HEK293 (cell line): ENCODE measurements around the gene MYL6B.

Experiments
- CTCF ChIA-PET: fragments of 350-600 bp; formaldehyde crosslinking; extraction: SDS; loops from one replicate; lab custom pipeline; 2021; ENCODE audit warnings: antibody characterized with exemption; lab: Yijun Ruan, JAX
- POLR2A ChIA-PET: fragments of 300-600 bp; formaldehyde crosslinking; extraction: SDS; loops from one replicate; lab custom pipeline; 2020; ENCODE audit warnings: antibody characterized with exemption, inconsistent platforms; lab: Yijun Ruan, JAX
- H3K27ac ChIP-seq: fragments of 200-500 bp; sonication (Bioruptor generic); 2 replicates; pipeline ENCODE4 v1.5.1; 2014; ENCODE audit warnings: low read depth, low read length, control low read depth, inconsistent platforms; ENCODE audit errors: extremely low read depth
- H3K36me3 ChIP-seq, 2 experiments: fragments of 200-500 bp in 1 of 2; sonication (Bioruptor generic) in 1 of 2; 1 replicate in 1 of 2; 2 replicates in 1 of 2; pipeline ENCODE4 v1.5.1; 2014 to 2017; ENCODE audit warnings: inconsistent platforms in 2 of 2, low read length in 2 of 2; ENCODE audit not compliant: control insufficient read depth in 2 of 2, insufficient read depth in 1 of 2
- H3K4me1 ChIP-seq: fragments of 200-500 bp; sonication (Bioruptor generic); 2 replicates; pipeline ENCODE4 v1.5.1; 2014; ENCODE audit warnings: mild to moderate bottlenecking, low read length, inconsistent platforms; ENCODE audit not compliant: control insufficient read depth, insufficient read depth
- H3K4me3 ChIP-seq: 2 replicates; pipeline ENCODE4 v1.5.1; 2011; ENCODE audit warnings: low read depth, mild to moderate bottlenecking, control low read depth, low read length, moderate library complexity
- H3K9me3 ChIP-seq: fragments of 200-500 bp; sonication (Bioruptor generic); 2 replicates; pipeline ENCODE4 v1.5.1; 2014; ENCODE audit warnings: low read depth, low read length, inconsistent platforms; ENCODE audit not compliant: control insufficient read depth, insufficient read depth
- BCL11B ChIP-seq: fragments of 450-650 bp; formaldehyde crosslinking; IDR thresholded peaks from 2 replicates; pipeline ENCODE4 v1.5.1; 2016; ENCODE audit warnings: low read depth, missing biosample characterization, missing genetic modification characterization
- EGR2 ChIP-seq: fragments of 450-650 bp; formaldehyde crosslinking; IDR thresholded peaks from 2 replicates; pipeline ENCODE4 v1.5.1; 2016; ENCODE audit warnings: low read depth, missing biosample characterization, missing genetic modification characterization
- GLIS2 ChIP-seq: fragments of 450-650 bp; formaldehyde crosslinking; IDR thresholded peaks from 2 replicates; pipeline ENCODE4 v1.5.1; 2016; ENCODE audit warnings: missing biosample characterization, missing genetic modification characterization
- KLF7 ChIP-seq: fragments of 450-650 bp; formaldehyde crosslinking; IDR thresholded peaks from 2 replicates; pipeline ENCODE4 v1.5.1; 2016; ENCODE audit warnings: missing biosample characterization, missing genetic modification characterization, borderline replicate concordance
- KLF8 ChIP-seq: fragments of 450-650 bp; formaldehyde crosslinking; IDR thresholded peaks from 2 replicates; pipeline ENCODE4 v1.5.1; 2016; ENCODE audit warnings: missing biosample characterization, missing genetic modification characterization
- KLF9 ChIP-seq: fragments of 450-650 bp; formaldehyde crosslinking; IDR thresholded peaks from 2 replicates; pipeline ENCODE4 v1.5.1; 2016; ENCODE audit warnings: missing biosample characterization, missing genetic modification characterization, low read depth
- PRDM2 ChIP-seq: fragments of 450-650 bp; formaldehyde crosslinking; IDR thresholded peaks from 2 replicates; pipeline ENCODE4 v1.5.1; 2016; ENCODE audit warnings: missing biosample characterization, missing genetic modification characterization, borderline replicate concordance
- SCRT2 ChIP-seq: fragments of 450-650 bp; formaldehyde crosslinking; IDR thresholded peaks from 2 replicates; pipeline ENCODE4 v1.5.1; 2016; ENCODE audit warnings: missing biosample characterization, missing genetic modification characterization
- YY1 ChIP-seq: fragments of 450-650 bp; formaldehyde crosslinking; IDR thresholded peaks from 2 replicates; pipeline ENCODE4 v1.5.1; 2018; ENCODE audit warnings: missing biosample characterization, missing genetic modification characterization
- ZBTB21 ChIP-seq: fragments of 450-650 bp; formaldehyde crosslinking; IDR thresholded peaks from 2 replicates; pipeline ENCODE4 v1.5.1; 2017; ENCODE audit warnings: missing biosample characterization, missing genetic modification characterization
- ZBTB44 ChIP-seq: fragments of 450-650 bp; IDR thresholded peaks from 2 replicates; pipeline ENCODE4 v1.5.1; 2018; ENCODE audit warnings: missing biosample characterization, mild to moderate bottlenecking, missing genetic modification characterization
- ZFP69B ChIP-seq: fragments of 450-650 bp; formaldehyde crosslinking; IDR thresholded peaks from 2 replicates; pipeline ENCODE4 v1.5.1; 2016; ENCODE audit warnings: missing biosample characterization, missing genetic modification characterization
- ZNF140 ChIP-seq: fragments of 450-650 bp; formaldehyde crosslinking; IDR thresholded peaks from 2 replicates; pipeline ENCODE4 v1.5.1; 2016; ENCODE audit warnings: missing biosample characterization, missing genetic modification characterization
- ZNF239 ChIP-seq: fragments of 450-650 bp; formaldehyde crosslinking; IDR thresholded peaks from 2 replicates; pipeline ENCODE4 v1.5.1; 2016; ENCODE audit warnings: missing biosample characterization, missing genetic modification characterization
- ZNF248 ChIP-seq: fragments of 450-650 bp; formaldehyde crosslinking; IDR thresholded peaks from 2 replicates; pipeline ENCODE4 v1.5.1; 2017; ENCODE audit warnings: missing biosample characterization, missing genetic modification characterization
- ZNF274 ChIP-seq, 2 experiments: fragments of 200-500 bp in 1 of 2; fragments of 450-650 bp in 1 of 2; sonication (Bioruptor generic) in 1 of 2; formaldehyde crosslinking in 1 of 2; IDR thresholded peaks; 2 replicates each; pipeline versions ENCODE4 v1.5.1 to v1.6.1; 2014 to 2016; ENCODE audit warnings: borderline replicate concordance in 1 of 2, inconsistent platforms in 1 of 2, low read length in 1 of 2, missing biosample characterization in 1 of 2, missing genetic modification characterization in 1 of 2
- ZNF324 ChIP-seq: fragments of 450-650 bp; formaldehyde crosslinking; IDR thresholded peaks from 2 replicates; pipeline ENCODE4 v1.5.1; 2016; ENCODE audit warnings: missing biosample characterization, missing genetic modification characterization
- ZNF394 ChIP-seq: fragments of 450-650 bp; formaldehyde crosslinking; IDR thresholded peaks from 2 replicates; pipeline ENCODE4 v1.5.1; 2016; ENCODE audit warnings: missing biosample characterization, missing genetic modification characterization, mild to moderate bottlenecking, moderate library complexity, borderline replicate concordance
- ZNF501 ChIP-seq: fragments of 450-650 bp; formaldehyde crosslinking; IDR thresholded peaks from 2 replicates; pipeline ENCODE4 v1.5.1; 2016; ENCODE audit warnings: missing biosample characterization, missing genetic modification characterization
- ZNF518A ChIP-seq: fragments of 450-650 bp; formaldehyde crosslinking; conservative IDR thresholded peaks from 2 replicates; pipeline ENCODE4 v1.5.1; 2016; ENCODE audit warnings: low read depth, missing biosample characterization, missing genetic modification characterization
- ZNF677 ChIP-seq: fragments of 450-650 bp; IDR thresholded peaks from 2 replicates; pipeline ENCODE4 v1.5.0; 2018; ENCODE audit warnings: missing biosample characterization, mild to moderate bottlenecking, missing genetic modification characterization, moderate library complexity
- ZNF76 ChIP-seq: fragments of 450-650 bp; formaldehyde crosslinking; IDR thresholded peaks from 2 replicates; pipeline ENCODE4; 2016; ENCODE audit warnings: low read depth, missing biosample characterization, missing genetic modification characterization, borderline replicate concordance
- ZNF768 ChIP-seq: fragments of 450-650 bp; formaldehyde crosslinking; IDR thresholded peaks from 2 replicates; pipeline ENCODE4 v1.5.1; 2018; ENCODE audit warnings: missing biosample characterization, mild to moderate bottlenecking, missing genetic modification characterization

MYL6B gene

GRCh38 chr12:56152132-56152755 lies at the start of gene MYL6B:
TSS of gene MYL6B (plus strand) at chr12:56152587. CDS start at chr12:56153919, 1,332 bp downstream.
- ChIA-PET CTCF (interaction anchor here (0.6 to 1.0 kb wide), 4 partner anchors 11 to 42 kb away, joined by 3 to 6 read pairs (median 3); no protein-coding TSS in a partner anchor), POLR2A (interaction anchor here (0.5 to 1.8 kb wide), 5 partner anchors 9 to 102 kb away, joined by 3 to 18 read pairs (median 3); partner anchors contain the start of genes ESYT1, RNF41 and ZC3H10)
- Histone ChIP-seq H3K36me3 (peaks cover 4 to 21% of the 10 kb centered on the region in 2 experiments), H3K4me3 (peak within 1 kb of the TSS; percentile 46), H3K27ac (peak within 1 kb of the TSS; percentile 74), H3K4me1 (no peaks in the 10 kb centered on the region; the same call in 1 of the 2 replicates), H3K9me3 (no peaks in the 10 kb centered on the region)
- peak; percentile 68; the same call in 1 of the 2 replicates for TF ChIP-seq ZNF518A (tag by site-specific recombination)
- TF ChIP-seq ZNF140: no peak
- peak; percentile 53; the same call in 1 of the 2 replicates for TF ChIP-seq ZNF394 (tag by site-specific recombination)
- TF ChIP-seq KLF7 (tag by site-specific recombination): no peak; the same call in 1 of the 2 replicates
- TF ChIP-seq ZNF239 (tag by site-specific recombination): no peak
- TF ChIP-seq GLIS2: peak; percentile 70
- no peak for TF ChIP-seq ZNF248
- no peak for TF ChIP-seq ZNF274 (IDR thresholded peaks at IDR 0.05; ENCODE audit: low read length)
- no peak for TF ChIP-seq ZNF274 (tag by site-specific recombination; IDR thresholded peaks at IDR 0.05; ENCODE audit: borderline replicate concordance)
- no peak for TF ChIP-seq ZNF677 (tag by site-specific recombination)
- peak; percentile 49; the same call in 1 of the 2 replicates for TF ChIP-seq EGR2
- peak; percentile 56 for TF ChIP-seq ZFP69B (tag by site-specific recombination)
- TF ChIP-seq KLF8 (tag by site-specific recombination): peak; percentile 64; the same call in 1 of the 2 replicates
- peak; percentile 66 for TF ChIP-seq ZNF324 (tag by site-specific recombination)
- peak; percentile 78 for TF ChIP-seq YY1
- TF ChIP-seq PRDM2 (tag by site-specific recombination): no peak
- TF ChIP-seq ZNF768 (tag by site-specific recombination): no peak
- TF ChIP-seq ZNF76 (tag by site-specific recombination): peak; percentile 98
- peak; percentile 64 for TF ChIP-seq ZNF501
- no peak for TF ChIP-seq SCRT2
- peak; percentile 56; the same call in 1 of the 2 replicates for TF ChIP-seq BCL11B (tag by site-specific recombination)
- TF ChIP-seq ZBTB21 (tag by site-specific recombination): peak; percentile 59
- TF ChIP-seq KLF9: peak; percentile 96
- TF ChIP-seq ZBTB44: peak; percentile 74; the same call in 1 of the 2 replicates
